GM23338 (cell line): ENCODE measurements around the gene MLLT1. TPM values are rescaled to one million over a fixed set of nuclear protein-coding genes. Genes with fewer than 3 reads are reported as not detected.
A peak's percentile ranks its signal among the peaks of the same experiment; 100 is the strongest.

ENCODE experiments used
- ATAC-seq: fragments of 200-7000 bp; cut with Tn5 transposase; 3 replicates; pipeline ENCODE4 v1.9.1; 2020
- DNase-seq: peaks from one replicate; pipeline ENCODE4 v3.0.0-alpha.2; 2015; ENCODE audit warnings: low spot score
- H2AFZ ChIP-seq: fragments of 200-600 bp; sonication (generic); 2 replicates; pipeline ENCODE4 v1.8.0; 2016; ENCODE audit warnings: antibody characterized with exemption, mild to moderate bottlenecking, moderate library complexity
- H3F3A ChIP-seq: fragments of 200-600 bp; sonication (generic); replicated peaks from 2 replicates; pipeline ENCODE4 v1.8.0; 2017; ENCODE audit warnings: antibody characterized with exemption, mixed run types, low read depth
- H3K27ac ChIP-seq: fragments of 200-600 bp; sonication (generic); 2 replicates; pipeline ENCODE4 v1.6.1; 2016; ENCODE audit warnings: low read depth
- H3K27me3 ChIP-seq: fragments of 200-600 bp; sonication (generic); 2 replicates; pipeline ENCODE4 v1.8.0; 2016; ENCODE audit warnings: mild to moderate bottlenecking, mixed run types, moderate library complexity; ENCODE audit not compliant: insufficient read depth
- H3K36me3 ChIP-seq: fragments of 200-600 bp; sonication (generic); 2 replicates; pipeline ENCODE4 v1.8.0; 2016; ENCODE audit warnings: mild to moderate bottlenecking; ENCODE audit not compliant: insufficient read depth
- H3K4me1 ChIP-seq: fragments of 200-600 bp; sonication (generic); 2 replicates; pipeline ENCODE4 v1.8.0; 2016; ENCODE audit warnings: mild to moderate bottlenecking, moderate library complexity; ENCODE audit not compliant: insufficient read depth
- H3K4me2 ChIP-seq: fragments of 200-600 bp; sonication (generic); 2 replicates; pipeline ENCODE4 v1.7.1; 2017; ENCODE audit warnings: mixed run types
- H3K4me3 ChIP-seq: fragments of 200-600 bp; sonication (generic); 2 replicates; pipeline ENCODE4 v1.6.1; 2016; ENCODE audit warnings: mixed run types
- H3K79me2 ChIP-seq: fragments of 200-600 bp; sonication (generic); replicated peaks from 2 replicates; pipeline ENCODE4 v1.8.0; 2017; ENCODE audit warnings: mild to moderate bottlenecking; ENCODE audit not compliant: insufficient read depth
- H3K9me2 ChIP-seq: fragments of 200-600 bp; sonication (generic); 2 replicates; pipeline ENCODE4 v1.8.0; 2017; ENCODE audit not compliant: insufficient read depth
- H4K20me1 ChIP-seq: fragments of 200-600 bp; sonication (generic); replicated peaks from 2 replicates; pipeline ENCODE4 v1.8.0; 2017; ENCODE audit warnings: mild to moderate bottlenecking; ENCODE audit not compliant: insufficient read depth
- H3K27ac Mint-ChIP-seq: 2 replicates; pipeline ENCODE4 v1.8.0; 2020; ENCODE audit warnings: inconsistent platforms, mild to moderate bottlenecking, moderate library complexity, mixed read lengths
- H3K27me3 Mint-ChIP-seq: 3 replicates; pipeline ENCODE4 v1.8.0; 2022; ENCODE audit warnings: low read depth, mild to moderate bottlenecking, moderate library complexity, mixed read lengths, inconsistent platforms; ENCODE audit not compliant: insufficient read depth, poor library complexity
- H3K36me3 Mint-ChIP-seq: 3 replicates; pipeline ENCODE4 v1.8.0; 2021; ENCODE audit warnings: low read depth, mild to moderate bottlenecking, inconsistent platforms, moderate library complexity, mixed read lengths
- H3K4me1 Mint-ChIP-seq: 3 replicates; pipeline ENCODE4 v1.8.0; 2020; ENCODE audit warnings: mild to moderate bottlenecking, inconsistent platforms, mixed read lengths
- H3K4me3 Mint-ChIP-seq: 3 replicates; pipeline ENCODE4 v1.8.0; 2021; ENCODE audit warnings: moderate library complexity, mild to moderate bottlenecking, inconsistent platforms, mixed read lengths
- H3K9me3 Mint-ChIP-seq: 3 replicates; pipeline ENCODE4 v1.8.0; 2020; ENCODE audit warnings: moderate library complexity, mild to moderate bottlenecking, inconsistent platforms, mixed read lengths
- CREB1 ChIP-seq: fragments of 250-450 bp; sonication (Bioruptor Pico); IDR thresholded peaks from 2 replicates; pipeline ENCODE4 v1.5.0; 2020; ENCODE audit warnings: low read depth, mild to moderate bottlenecking, moderate library complexity
- EZH2 ChIP-seq: fragments of 200-600 bp; sonication (generic); IDR thresholded peaks from one replicate; pipeline ENCODE4 v1.8.0; 2017; ENCODE audit warnings: antibody characterized with exemption, mild to moderate bottlenecking, low read depth; ENCODE audit not compliant: unreplicated experiment
- EZH2phosphoT487 ChIP-seq: fragments of 200-600 bp; sonication (generic); IDR thresholded peaks from one replicate; pipeline ENCODE4 v1.8.1; 2018; ENCODE audit warnings: antibody characterized with exemption; ENCODE audit not compliant: unreplicated experiment
- JUNB ChIP-seq: IDR thresholded peaks from one replicate; pipeline ENCODE4 v1.6.1; 2016; ENCODE audit warnings: antibody characterized with exemption; ENCODE audit not compliant: unreplicated experiment
- NANOG ChIP-seq: IDR thresholded peaks from 2 replicates; pipeline ENCODE4 v1.6.1; 2016; ENCODE audit warnings: antibody characterized with exemption, borderline replicate concordance
- POLR2AphosphoS5 ChIP-seq: IDR thresholded peaks from 2 replicates; pipeline ENCODE4 v1.6.1; 2016; ENCODE audit warnings: antibody characterized with exemption, low read depth
- STAT1 ChIP-seq: IDR thresholded peaks from one replicate; pipeline ENCODE4 v1.6.1; 2016; ENCODE audit warnings: antibody characterized with exemption; ENCODE audit not compliant: unreplicated experiment
- ZNF114 ChIP-seq: fragments of 250-450 bp; sonication (Bioruptor Pico); IDR thresholded peaks from 2 replicates; pipeline ENCODE4 v1.5.0; 2020; ENCODE audit warnings: mild to moderate bottlenecking, moderate library complexity
- ZNF331 ChIP-seq: fragments of 250-450 bp; sonication (Bioruptor Pico); IDR thresholded peaks from 2 replicates; pipeline ENCODE4 v1.5.0; 2020; ENCODE audit warnings: low read depth, mild to moderate bottlenecking, moderate library complexity
- polyA plus RNA-seq: library from polyadenylated mRNA; unstranded; fragments of >200 nt; fragmentation: Nextera tagmentation; extraction: Ambion mirVana; gene quantifications from 2 replicates; pipeline ENCODE4 v1.2.1, GENCODE V29; 2016
- total RNA-seq: library from RNA; depleted of rRNA; stranded (reverse); fragments of >200 nt; shearing (Covaris generic); gene quantifications from 2 replicates; pipeline ENCODE4 v1.2.3, GENCODE V29; 2014
- TF ChIP-seq, protein P1 (sequence below): IDR thresholded peaks from one replicate; pipeline ENCODE4 v1.6.1; 2018; ENCODE audit warnings: antibody characterized with exemption; ENCODE audit not compliant: unreplicated experiment
- TF ChIP-seq, protein P2 (sequence below): IDR thresholded peaks from 2 replicates; pipeline ENCODE4 v1.6.1; 2016; ENCODE audit warnings: antibody characterized with exemption
- TF ChIP-seq, protein P3 (sequence below): fragments of 250-450 bp; sonication (Bioruptor Pico); IDR thresholded peaks from 2 replicates; pipeline ENCODE4 v1.5.0; 2020; ENCODE audit warnings: mild to moderate bottlenecking, moderate library complexity
- TF ChIP-seq, protein P4 (sequence below), 2 experiments: fragments of 200-600 bp in 1 of 2; sonication (generic) in 1 of 2; conservative IDR thresholded peaks; 2 replicates each; pipeline versions ENCODE4 v1.5.1 to v1.6.1; 2016 to 2017; ENCODE audit warnings: antibody characterized with exemption in 2 of 2, low read depth in 2 of 2, mild to moderate bottlenecking in 2 of 2, moderate library complexity in 1 of 2

MLLT1 gene
- total and polyA plus RNA-seq, 2 experiments from 2014 or later, result 17.8 to 23.4 TPM

DNA sequence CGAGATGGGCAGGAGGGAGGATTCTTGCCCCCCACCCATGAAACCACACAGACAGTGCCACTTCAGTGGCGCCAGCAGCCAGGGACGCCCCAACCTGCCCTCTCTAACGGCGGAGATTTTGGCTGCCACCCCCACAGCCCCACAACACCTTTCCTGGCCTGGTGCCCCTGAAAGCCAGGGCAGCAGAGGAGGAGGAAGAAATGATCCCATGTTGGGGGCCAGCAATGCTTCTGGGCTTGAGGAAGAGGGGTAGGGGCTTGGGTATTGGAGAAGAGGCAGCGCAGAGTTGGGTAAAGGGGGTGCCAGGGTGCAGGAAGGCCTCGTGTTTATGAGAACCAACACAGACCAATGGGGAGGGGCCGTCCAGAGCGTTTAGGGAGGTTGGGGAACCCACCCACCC is 1.7 kb downstream of the MLLT1 start:
- Histone ChIP-seq H3K4me1 (peaks cover 43% of the 10 kb centered on the region), H3F3A (no peaks in the 10 kb centered on the region), H3K27me3 (no peaks in the 10 kb centered on the region), H3K36me3 (no peaks in the 10 kb centered on the region), H3K79me2 (peaks cover 63% of the 10 kb centered on the region), H3K4me3 (peak overlapping the region; percentile 83; the same call in 1 of the 2 replicates), H4K20me1 (peaks cover 42% of the 10 kb centered on the region), H3K27ac (no peak overlapping the region), H3K4me2 (peak overlapping the region; percentile 89; the same call in 1 of the 2 replicates), H2AFZ (no peak overlapping the region), H3K9me2 (0 out of 2 replicates have a peak, but pooled peaks cover 4% of the 10 kb centered on the region)
- TF ChIP-seq, protein P1, sequence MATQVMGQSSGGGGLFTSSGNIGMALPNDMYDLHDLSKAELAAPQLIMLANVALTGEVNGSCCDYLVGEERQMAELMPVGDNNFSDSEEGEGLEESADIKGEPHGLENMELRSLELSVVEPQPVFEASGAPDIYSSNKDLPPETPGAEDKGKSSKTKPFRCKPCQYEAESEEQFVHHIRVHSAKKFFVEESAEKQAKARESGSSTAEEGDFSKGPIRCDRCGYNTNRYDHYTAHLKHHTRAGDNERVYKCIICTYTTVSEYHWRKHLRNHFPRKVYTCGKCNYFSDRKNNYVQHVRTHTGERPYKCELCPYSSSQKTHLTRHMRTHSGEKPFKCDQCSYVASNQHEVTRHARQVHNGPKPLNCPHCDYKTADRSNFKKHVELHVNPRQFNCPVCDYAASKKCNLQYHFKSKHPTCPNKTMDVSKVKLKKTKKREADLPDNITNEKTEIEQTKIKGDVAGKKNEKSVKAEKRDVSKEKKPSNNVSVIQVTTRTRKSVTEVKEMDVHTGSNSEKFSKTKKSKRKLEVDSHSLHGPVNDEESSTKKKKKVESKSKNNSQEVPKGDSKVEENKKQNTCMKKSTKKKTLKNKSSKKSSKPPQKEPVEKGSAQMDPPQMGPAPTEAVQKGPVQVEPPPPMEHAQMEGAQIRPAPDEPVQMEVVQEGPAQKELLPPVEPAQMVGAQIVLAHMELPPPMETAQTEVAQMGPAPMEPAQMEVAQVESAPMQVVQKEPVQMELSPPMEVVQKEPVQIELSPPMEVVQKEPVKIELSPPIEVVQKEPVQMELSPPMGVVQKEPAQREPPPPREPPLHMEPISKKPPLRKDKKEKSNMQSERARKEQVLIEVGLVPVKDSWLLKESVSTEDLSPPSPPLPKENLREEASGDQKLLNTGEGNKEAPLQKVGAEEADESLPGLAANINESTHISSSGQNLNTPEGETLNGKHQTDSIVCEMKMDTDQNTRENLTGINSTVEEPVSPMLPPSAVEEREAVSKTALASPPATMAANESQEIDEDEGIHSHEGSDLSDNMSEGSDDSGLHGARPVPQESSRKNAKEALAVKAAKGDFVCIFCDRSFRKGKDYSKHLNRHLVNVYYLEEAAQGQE, result no peak
- TF ChIP-seq ZNF331 (no peak), NANOG (no peak), POLR2AphosphoS5 (no peak), ZNF114 (CRISPR knock-in tag) (no peak), EZH2 (no peak), JUNB (no peak), STAT1 (no peak), EZH2phosphoT487 (no peak), CREB1 (CRISPR knock-in tag) (no peak)
- TF ChIP-seq, protein P2, sequence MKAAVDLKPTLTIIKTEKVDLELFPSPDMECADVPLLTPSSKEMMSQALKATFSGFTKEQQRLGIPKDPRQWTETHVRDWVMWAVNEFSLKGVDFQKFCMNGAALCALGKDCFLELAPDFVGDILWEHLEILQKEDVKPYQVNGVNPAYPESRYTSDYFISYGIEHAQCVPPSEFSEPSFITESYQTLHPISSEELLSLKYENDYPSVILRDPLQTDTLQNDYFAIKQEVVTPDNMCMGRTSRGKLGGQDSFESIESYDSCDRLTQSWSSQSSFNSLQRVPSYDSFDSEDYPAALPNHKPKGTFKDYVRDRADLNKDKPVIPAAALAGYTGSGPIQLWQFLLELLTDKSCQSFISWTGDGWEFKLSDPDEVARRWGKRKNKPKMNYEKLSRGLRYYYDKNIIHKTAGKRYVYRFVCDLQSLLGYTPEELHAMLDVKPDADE, result no peak
- TF ChIP-seq, protein P3, sequence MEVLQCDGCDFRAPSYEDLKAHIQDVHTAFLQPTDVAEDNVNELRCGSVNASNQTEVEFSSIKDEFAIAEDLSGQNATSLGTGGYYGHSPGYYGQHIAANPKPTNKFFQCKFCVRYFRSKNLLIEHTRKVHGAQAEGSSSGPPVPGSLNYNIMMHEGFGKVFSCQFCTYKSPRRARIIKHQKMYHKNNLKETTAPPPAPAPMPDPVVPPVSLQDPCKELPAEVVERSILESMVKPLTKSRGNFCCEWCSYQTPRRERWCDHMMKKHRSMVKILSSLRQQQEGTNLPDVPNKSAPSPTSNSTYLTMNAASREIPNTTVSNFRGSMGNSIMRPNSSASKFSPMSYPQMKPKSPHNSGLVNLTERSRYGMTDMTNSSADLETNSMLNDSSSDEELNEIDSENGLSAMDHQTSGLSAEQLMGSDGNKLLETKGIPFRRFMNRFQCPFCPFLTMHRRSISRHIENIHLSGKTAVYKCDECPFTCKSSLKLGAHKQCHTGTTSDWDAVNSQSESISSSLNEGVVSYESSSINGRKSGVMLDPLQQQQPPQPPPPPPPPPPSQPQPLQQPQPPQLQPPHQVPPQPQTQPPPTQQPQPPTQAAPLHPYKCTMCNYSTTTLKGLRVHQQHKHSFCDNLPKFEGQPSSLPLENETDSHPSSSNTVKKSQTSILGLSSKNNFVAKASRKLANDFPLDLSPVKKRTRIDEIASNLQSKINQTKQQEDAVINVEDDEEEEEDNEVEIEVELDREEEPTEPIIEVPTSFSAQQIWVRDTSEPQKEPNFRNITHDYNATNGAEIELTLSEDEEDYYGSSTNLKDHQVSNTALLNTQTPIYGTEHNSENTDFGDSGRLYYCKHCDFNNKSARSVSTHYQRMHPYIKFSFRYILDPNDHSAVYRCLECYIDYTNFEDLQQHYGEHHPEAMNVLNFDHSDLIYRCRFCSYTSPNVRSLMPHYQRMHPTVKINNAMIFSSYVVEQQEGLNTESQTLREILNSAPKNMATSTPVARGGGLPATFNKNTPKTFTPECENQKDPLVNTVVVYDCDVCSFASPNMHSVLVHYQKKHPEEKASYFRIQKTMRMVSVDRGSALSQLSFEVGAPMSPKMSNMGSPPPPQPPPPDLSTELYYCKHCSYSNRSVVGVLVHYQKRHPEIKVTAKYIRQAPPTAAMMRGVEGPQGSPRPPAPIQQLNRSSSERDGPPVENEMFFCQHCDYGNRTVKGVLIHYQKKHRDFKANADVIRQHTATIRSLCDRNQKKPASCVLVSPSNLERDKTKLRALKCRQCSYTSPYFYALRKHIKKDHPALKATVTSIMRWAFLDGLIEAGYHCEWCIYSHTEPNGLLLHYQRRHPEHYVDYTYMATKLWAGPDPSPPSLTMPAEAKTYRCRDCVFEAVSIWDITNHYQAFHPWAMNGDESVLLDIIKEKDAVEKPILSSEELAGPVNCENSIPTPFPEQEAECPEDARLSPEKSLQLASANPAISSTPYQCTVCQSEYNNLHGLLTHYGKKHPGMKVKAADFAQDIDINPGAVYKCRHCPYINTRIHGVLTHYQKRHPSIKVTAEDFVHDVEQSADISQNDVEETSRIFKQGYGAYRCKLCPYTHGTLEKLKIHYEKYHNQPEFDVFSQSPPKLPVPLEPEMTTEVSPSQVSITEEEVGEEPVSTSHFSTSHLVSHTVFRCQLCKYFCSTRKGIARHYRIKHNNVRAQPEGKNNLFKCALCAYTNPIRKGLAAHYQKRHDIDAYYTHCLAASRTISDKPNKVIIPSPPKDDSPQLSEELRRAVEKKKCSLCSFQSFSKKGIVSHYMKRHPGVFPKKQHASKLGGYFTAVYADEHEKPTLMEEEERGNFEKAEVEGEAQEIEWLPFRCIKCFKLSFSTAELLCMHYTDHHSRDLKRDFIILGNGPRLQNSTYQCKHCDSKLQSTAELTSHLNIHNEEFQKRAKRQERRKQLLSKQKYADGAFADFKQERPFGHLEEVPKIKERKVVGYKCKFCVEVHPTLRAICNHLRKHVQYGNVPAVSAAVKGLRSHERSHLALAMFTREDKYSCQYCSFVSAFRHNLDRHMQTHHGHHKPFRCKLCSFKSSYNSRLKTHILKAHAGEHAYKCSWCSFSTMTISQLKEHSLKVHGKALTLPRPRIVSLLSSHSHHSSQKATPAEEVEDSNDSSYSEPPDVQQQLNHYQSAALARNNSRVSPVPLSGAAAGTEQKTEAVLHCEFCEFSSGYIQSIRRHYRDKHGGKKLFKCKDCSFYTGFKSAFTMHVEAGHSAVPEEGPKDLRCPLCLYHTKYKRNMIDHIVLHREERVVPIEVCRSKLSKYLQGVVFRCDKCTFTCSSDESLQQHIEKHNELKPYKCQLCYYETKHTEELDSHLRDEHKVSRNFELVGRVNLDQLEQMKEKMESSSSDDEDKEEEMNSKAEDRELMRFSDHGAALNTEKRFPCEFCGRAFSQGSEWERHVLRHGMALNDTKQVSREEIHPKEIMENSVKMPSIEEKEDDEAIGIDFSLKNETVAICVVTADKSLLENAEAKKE (CRISPR knock-in tag), result no peak
- TF ChIP-seq, protein P4, sequence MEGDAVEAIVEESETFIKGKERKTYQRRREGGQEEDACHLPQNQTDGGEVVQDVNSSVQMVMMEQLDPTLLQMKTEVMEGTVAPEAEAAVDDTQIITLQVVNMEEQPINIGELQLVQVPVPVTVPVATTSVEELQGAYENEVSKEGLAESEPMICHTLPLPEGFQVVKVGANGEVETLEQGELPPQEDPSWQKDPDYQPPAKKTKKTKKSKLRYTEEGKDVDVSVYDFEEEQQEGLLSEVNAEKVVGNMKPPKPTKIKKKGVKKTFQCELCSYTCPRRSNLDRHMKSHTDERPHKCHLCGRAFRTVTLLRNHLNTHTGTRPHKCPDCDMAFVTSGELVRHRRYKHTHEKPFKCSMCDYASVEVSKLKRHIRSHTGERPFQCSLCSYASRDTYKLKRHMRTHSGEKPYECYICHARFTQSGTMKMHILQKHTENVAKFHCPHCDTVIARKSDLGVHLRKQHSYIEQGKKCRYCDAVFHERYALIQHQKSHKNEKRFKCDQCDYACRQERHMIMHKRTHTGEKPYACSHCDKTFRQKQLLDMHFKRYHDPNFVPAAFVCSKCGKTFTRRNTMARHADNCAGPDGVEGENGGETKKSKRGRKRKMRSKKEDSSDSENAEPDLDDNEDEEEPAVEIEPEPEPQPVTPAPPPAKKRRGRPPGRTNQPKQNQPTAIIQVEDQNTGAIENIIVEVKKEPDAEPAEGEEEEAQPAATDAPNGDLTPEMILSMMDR (conservative IDR thresholded peaks at IDR 0.05; ENCODE audit: low read depth in 2 of 2), result no peak
- Mint-ChIP-seq H3K4me1 (peaks cover 60% of the 10 kb centered on the region), H3K36me3 (peaks cover 10% of the 10 kb centered on the region; the same call in 2 of the 3 replicates), H3K27me3 (peaks cover 18% of the 10 kb centered on the region), H3K4me3 (peak overlapping the region; percentile 86), H3K9me3 (peaks cover 22% of the 10 kb centered on the region), H3K27ac (no peak overlapping the region; the same call in 1 of the 2 replicates)
- ATAC-seq (no peak), DNase-seq (no peak)
